Epithelial cell of prostate (primary cell): Measurements from ENCODE around the gene PVR.
"Not testable (repeated sequence)": the region's sequence is repeated elsewhere in the genome, so short reads cannot be mapped to it uniquely, and the experiment has no call there.

Experiments
- DNase-seq: peaks from one replicate; pipeline ENCODE4 v3.0.0-alpha.2; 2011; ENCODE audit warnings: low read depth, low spot score
- H3K27ac ChIP-seq: fragments of 450-650 bp; 2 replicates; pipeline ENCODE4 v1.5.1; 2017; ENCODE audit warnings: mild to moderate bottlenecking

The PVR gene, protein sequence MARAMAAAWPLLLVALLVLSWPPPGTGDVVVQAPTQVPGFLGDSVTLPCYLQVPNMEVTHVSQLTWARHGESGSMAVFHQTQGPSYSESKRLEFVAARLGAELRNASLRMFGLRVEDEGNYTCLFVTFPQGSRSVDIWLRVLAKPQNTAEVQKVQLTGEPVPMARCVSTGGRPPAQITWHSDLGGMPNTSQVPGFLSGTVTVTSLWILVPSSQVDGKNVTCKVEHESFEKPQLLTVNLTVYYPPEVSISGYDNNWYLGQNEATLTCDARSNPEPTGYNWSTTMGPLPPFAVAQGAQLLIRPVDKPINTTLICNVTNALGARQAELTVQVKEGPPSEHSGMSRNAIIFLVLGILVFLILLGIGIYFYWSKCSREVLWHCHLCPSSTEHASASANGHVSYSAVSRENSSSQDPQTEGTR

DNA sequence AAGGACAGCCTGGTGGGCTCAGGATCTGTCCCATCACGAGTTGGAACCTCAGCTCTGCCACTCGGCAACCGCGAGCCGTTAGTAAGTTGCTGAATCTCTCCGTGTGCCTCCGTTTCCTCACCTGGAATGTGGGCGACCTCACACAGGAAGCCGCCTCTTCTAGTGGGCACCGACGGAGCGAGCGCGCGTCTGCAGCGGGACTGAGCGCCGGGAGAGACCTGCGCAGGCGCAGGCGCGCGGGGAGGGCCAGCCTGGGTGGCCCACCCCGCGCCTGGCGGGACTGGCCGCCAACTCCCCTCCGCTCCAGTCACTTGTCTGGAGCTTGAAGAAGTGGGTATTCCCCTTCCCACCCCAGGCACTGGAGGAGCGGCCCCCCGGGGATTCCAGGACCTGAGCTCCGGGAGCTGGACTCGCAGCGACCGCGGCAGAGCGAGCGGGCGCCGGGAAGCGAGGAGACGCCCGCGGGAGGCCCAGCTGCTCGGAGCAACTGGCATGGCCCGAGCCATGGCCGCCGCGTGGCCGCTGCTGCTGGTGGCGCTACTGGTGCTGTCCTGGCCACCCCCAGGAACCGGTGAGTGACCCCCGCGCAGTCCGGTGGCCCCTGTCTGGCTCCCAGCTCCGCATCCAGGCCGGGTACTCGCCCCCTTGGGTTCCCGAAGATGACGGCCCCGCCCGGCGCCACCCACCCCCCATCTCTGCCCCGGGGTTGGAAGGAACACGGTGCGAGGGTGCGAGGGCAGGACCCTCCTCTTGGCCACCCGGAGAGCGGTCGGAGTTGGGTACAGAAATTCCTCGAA is at the start of gene PVR:
Gene PVR (plus strand): TSS at position 306 of the 797 bp plus-strand sequence. CDS start 187 bp downstream, at position 493.
- H3K27ac ChIP-seq, result peak within 1 kb of the TSS; percentile 88
- DNase-seq, result no peak

DNA sequence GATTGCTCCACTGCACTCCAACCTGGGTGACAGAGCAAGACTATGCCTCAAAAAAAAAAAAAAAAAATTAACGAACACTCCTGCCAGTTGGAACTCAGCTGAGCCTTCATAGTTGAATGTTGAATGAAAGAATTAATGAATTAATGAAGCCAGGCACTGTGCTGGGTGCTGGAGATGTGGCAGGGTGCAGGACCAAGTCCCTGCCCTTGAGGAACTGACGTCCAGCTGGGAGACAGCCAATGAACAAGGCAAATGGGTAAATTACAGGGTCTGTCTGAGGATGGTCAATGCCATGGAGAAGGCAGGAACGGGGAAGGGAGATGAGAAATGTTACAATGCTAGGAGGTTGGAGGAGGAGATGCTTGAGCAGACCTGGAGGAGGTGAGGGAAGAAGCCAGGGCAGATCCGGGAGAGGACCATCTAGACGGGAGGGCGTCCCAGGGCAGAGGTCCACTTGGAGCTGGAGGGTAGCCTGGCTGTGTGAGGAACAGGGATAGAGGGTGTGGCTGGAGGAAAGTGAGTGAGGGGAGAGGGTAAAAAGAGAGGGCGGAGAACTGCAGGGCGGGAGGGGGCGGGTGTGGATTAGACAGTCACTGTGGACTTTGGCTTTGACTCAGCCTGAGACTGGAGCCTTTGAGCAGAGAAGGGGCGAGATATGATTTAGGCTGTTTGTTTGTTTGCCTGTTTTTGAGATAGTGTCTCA is 47.1 kb upstream of the PVR start:
- H3K27ac ChIP-seq, result no peak overlapping the region
- no peak for DNase-seq

DNA sequence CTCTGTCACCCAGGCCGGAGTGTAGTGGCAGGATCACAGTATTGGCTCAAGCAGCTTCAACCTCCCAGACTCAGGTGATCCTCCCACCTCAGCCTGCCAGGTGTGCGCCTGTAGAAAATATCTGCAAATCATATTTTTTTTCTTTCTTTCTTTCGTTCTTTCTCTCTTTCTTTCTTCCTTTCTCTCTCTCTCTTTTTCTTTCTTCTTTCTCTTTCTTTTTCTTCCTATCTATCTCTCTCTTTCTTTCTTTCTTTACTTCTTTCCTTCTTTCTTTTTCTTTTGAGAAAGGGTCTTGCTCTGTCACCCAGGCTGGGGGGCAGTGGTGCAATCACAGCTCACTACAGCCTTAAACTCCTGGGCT is 46.6 kb upstream of the PVR start:
- no peak overlapping the region for H3K27ac ChIP-seq
- DNase-seq, result no peak

DNA sequence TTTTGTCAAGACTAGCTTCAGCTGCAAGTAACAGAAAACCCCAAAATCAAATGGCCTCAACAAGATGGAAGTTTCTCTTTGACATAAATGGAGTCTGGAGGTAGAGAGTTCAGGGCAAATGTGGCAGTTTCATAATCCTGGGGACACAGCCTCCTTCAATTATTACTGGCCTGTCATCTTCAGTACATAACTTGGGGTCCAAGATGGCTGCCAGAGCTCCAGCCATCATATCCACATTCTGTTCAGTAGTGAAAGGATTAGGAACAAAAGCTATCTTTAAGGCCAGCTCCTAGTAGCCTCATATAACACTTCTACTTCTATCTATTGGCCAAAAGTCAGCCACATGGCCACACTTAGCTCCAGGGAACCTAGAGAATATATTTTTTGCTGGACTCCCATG is 45.4 kb upstream of the PVR start:
- DNase-seq, result no peak
- no peak overlapping the region for H3K27ac ChIP-seq

DNA sequence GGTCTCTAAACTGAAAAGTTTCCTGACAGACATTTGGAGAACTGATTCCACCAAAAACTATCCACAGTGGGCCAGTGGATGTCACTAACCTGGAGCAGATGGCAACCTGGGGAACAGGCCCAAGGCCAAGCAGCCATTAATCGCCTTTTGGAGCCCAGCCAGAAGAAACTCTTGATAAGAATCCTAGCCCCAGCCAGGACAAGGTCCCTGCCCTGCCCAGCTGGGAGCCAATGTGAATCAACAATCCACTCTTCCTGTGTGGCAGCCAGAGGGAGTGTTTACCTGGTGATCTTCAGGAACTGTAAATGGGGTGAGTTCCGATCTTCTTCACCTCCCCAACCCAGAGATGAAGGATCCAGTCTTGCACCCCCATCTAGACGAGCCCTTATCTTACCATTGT is 44.8 kb upstream of the PVR start:
- no peak overlapping the region for H3K27ac ChIP-seq
- no peak for DNase-seq

DNA sequence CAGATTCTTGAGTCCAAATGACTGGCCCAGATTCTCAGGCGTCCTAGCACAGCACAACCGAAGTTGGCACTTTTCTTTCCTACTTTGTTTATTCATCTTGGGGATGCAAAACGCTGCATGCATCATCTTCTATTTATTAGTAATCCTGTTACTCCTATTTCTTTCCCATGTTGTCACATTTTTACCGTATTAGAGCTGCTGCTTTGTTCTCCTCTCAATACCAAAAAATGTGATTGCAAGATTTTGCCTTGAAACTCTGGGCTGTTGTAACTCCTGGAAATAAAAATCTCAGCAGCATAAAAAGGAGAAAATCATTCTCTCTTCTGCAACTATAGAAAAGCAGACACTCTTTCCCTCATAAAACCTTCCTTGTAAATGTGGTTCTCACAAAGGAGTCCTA is 43.2 kb upstream of the PVR start:
- H3K27ac ChIP-seq, result no peak overlapping the region
- no peak for DNase-seq

DNA sequence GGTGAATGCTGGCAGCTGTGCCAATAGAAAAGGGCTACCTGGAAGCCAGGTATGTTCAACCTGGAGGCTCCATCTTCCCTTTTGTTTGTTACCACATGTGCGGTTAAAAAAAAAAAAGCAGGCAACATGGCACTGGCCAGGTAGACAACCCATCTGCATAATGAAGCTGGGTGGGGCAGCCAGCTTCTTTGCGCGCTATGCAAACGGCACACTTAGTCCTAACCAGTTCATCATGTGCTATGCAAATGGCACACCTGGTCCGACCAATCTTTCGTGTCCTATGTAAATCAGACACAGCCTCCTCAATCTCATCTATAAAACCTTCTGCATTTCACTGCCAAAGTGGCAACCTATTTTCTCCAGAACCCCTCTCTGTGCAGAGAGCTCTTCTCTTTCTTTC is 41.6 kb upstream of the PVR start:
- peak overlapping the region; percentile 41 for H3K27ac ChIP-seq
- peak; percentile 59 for DNase-seq

DNA sequence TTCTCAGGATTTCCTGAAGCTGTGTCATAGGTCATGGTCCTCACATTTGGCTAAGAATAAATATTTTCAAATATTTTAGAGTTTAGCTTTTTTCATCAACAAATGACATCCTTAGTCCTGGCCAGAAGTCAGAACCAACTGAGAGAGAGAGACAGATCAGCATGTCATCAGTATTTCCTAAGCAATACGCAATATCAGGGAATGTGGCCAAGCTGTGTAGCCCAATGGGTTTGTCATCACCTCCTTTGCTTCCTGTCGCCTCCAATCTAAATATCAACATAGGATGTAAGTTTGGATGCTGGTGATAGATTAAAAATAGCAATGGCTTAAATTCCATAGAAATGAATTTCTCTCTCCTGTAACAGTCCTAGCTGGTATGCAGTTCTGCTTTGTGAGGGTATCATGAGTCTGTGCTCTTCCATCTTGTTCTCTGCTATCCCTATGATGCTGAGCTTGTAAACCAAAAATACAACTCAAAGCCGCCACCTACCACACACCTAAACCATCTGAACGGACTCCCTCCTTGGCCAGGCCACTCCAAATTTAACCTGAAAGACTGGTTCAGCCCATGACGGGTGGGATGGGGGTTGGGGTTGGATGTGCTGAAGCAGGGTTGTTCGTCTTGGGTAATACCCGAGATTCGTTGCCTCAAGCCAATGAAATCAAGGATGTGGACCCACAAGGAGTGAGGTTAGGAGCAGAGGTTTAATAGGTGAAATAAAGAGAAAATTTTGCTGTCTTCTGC is 40.3 kb upstream of the PVR start:
- DNase-seq, result no peak
- H3K27ac ChIP-seq, result peak overlapping the region; percentile 41

DNA sequence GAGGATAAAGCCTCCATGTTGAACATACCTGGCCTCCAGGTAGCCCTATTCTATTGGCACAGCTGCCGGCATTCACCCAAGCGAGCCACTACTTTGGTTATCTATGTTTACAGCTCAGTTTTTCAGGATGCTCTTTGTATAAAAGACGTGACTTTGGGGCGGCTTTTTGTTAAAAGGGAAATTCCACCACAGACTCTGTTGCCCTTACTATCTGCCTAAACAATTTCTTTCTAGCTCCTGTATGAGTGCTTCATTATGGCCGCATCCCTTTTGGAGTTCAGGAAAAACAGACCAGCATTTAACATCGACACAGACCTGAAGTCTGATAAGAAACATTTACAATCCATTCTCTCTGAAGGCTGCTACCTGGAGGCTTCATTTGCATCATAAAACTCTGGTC is 39.5 kb upstream of the PVR start:
- peak overlapping the region; percentile 41 for H3K27ac ChIP-seq
- no peak for DNase-seq

DNA sequence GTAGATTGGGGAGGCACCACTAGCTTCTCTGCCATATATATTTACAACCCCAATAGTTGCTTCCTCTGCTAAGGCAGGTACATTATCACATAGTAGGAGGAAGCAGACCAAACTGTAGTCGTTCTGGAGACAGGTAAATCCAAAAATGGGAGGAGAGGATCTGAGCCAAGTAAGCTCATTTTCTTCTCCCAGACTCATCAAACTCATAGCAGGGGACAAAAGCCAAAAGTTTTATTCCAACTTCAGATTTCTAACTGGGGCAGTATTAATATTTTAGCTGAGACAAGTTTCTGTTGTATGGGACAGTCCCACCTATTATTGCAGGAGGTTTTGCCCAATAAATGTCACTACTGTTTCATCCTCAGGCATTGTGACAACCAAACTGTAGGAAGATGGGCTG is 38.2 kb upstream of the PVR start:
- DNase-seq, result no peak
- no peak overlapping the region for H3K27ac ChIP-seq

DNA sequence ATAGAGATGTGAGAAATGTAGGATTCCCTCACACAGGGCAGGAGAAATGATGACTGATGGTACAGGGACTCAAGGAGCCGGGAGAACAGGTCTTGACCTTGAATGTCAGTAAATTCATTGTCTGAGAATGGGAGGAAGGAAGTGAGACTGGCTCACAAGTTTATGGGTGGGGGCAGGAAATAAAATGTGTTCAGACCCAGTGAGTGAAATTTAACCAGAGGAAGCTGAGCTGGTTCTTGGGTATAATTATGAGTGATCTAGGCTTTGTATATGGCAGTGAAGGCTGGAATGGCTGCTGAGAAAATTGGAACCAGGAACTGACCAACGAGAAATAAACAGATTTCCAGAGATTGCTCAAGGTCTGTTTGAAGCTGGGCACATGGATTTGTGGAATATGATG is 36.7 kb upstream of the PVR start:
- H3K27ac ChIP-seq, result peak overlapping the region; percentile 59
- no peak for DNase-seq

DNA sequence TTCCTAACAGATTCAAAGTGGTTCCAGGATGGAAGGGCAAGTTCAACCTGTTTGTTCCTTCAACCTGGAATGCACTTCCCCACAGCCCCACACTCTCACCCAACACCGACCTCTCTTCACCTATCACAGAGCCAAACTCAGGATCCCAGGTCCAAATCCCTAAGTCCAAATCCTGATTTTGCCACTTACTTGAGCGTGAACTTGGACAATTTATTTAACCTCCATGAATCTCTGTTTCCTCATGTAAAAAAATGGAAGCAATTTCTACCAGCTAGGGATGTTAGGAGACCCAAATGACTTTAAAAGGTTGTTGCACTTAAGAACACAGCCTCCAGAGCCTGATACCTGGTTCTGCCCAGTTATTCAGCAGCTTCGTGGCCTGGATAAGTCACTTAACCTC is 35.8 kb upstream of the PVR start:
- no peak for DNase-seq
- peak overlapping the region; percentile 59 for H3K27ac ChIP-seq

DNA sequence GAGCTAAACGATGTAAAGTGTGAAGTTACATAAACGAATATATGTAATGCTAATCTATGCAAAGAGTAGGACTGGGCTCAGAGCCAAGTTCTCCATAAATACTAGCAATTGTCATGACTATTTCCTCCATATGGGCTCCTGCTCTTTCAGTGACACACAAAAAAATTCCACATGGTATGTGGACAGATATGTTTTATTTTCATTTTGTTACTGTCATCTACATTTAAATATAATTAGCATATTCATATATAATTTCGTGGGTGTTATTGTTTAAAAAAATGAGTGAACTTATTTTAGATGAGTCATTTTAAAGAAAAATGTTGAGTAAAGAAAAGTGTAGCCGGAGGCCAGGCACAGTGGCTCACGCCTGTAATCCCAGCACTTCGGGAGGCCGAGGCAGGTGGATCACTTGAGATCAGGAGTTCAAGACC is 35.3 kb upstream of the PVR start:
- H3K27ac ChIP-seq, result no peak overlapping the region
- no peak for DNase-seq

DNA sequence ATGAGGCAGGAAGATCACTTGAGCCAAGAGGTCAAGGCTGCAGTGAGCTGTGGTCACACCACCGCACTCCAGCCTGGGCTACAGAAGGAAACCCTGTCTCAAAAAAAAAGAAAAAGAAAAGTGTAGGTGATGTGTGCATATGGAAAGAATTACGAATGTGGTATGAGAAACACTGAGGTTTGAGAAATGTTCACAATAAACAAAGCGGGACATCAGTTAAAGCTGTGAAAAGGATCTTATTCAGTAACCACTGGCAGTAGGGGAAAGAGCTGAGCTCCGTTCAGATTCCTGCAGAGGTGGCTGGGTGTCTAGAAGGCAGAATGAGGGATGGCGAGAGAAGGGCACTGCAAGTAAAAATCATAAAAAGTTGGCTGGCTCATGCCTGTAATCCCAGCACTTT is 34.5 kb upstream of the PVR start:
- DNase-seq, result no peak
- no peak overlapping the region for H3K27ac ChIP-seq

DNA sequence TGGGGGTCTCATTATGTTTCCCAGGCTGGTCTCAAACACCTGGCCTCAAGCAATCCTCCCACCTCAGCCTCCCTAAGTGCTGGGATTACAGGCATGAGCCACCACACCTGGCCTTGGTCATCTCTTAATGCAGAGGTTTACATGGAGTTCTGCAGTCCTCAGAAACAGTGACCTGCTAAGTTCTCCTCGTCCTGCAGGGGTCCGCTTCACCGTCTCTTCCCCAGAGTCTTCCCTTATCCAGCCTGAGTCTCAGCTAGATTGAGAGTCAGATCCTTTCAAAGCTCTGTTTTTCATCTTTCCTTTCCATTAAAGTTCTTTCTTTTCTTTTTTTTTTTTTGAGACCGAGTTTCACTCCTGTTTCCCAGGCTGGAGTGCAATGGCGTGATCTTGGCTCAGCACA is 33.2 kb upstream of the PVR start:
- DNase-seq, H3K27ac ChIP-seq: not testable (repeated sequence)

DNA sequence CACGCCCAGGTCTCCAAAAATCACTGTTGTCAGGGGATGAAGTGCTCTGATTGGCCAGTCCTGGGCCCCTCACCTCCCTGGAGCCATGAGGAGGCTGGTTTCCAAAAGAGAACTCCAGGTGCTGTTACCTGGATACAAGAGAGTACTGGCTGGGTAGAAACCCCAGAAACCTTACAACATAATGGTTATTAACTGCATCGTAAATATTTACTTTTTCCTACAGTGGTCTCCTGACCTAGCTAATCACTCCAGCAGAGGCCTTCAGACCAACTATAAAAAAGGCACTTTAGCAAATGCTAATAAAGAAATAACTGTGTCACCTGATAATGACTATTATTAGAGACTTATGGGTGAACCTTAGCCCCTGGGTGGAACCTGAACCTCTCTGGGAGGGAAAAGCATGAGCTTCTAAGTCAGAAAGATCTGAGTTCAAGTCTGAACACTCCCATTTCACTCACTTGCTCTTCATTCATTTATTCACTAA is 31.9 kb upstream of the PVR start:
- DNase-seq, result no peak
- H3K27ac ChIP-seq, result no peak overlapping the region

DNA sequence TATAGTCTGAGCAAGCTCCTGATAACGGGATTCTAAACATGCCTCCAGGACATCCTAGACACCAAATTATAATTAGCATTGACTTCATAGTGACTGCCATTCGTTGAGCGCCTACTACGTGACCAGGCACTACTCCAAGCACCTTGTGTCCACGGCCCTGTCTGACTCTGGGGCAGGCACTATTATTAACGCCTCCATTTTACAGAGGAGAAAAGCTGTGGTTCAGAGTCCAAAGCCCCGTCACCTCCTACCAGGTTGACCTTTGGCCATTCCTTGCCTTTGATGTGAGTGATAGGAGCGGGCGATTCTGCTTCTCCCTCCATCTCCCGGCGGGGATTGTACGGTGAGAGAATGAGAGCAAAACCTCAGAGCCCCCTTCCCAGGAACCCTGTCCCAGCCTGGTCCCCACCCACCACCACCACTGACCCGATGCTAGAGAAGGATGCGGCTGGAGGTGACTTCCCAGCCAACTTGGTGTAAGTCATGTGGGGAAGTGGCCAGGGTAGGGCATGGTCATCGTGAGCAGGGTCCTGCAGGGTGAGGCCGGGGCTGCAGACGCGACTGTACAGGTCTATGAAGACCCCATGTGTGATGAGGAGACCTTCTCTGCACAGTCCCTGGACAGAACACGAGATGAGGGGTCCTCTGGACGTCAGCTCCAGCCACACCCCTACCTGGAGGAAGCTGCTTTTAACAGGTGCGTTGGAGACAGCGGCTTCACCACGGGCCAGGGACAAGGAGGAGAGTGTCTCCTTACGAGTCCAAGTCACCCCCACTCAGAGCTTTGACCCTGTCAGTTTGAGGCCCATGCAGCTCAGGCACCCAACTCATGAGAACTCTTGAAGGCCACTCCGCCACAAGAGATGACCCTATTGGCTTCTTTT is 30.2 kb upstream of the PVR start, which contains the start of gene IGSF23:
Gene IGSF23 (plus strand): TSS at position 269 of the 884 bp plus-strand sequence. CDS start 83 bp downstream, at position 352.
- no peak for DNase-seq
- no peak within 1 kb of the TSS for H3K27ac ChIP-seq

DNA sequence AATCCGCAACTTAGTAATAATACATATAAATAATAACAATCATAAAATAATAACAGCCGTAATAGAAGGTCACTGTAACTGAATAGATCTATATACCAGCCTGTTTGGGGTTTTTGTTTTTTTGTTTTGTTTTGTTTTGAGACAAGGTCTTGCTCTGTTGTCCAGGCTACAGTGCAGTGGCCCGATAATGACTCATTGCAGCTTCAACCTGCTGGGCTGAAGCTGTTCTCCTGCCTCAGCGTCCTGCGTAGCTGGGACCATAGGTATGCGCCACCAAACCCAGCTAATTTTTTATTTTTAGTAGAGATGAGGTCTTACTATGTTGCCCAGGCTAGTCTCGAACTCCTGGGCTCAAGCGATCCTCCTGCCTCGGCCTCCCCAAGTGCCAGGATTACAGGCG is 29.4 kb upstream of the PVR start:
- no peak for DNase-seq
- H3K27ac ChIP-seq, result no peak overlapping the region

DNA sequence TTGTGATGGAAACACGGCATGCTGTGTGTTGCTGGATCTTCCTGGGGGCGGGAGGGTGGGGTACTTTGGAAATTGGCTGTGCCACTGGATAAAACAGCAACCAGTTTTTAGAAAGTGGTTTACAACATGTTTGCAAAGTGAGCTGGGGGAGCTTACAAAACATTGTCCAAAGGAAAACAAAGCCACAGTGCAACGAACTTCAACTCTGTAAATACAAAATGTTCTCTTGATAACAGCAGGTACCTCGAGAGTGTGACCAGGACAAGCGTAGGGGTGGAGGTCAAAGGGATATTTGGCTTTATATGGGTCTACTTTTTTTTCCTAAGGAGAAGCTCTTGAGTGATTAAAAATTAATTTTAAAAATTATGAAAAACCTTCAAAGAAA is 27.9 kb upstream of the PVR start:
- no peak for DNase-seq

More for the DNA sequence above, 27.9 kb upstream of the PVR start:
- no peak overlapping the region for H3K27ac ChIP-seq
